IMR-90 (cell line): ENCODE results near the gene DOK3. TPM values are rescaled to one million over a fixed set of nuclear protein-coding genes. Genes with fewer than 3 reads are reported as not detected.

Experiments used
- ATAC-seq: fragments of 200-7000 bp; cut with Tn5 transposase; 2 replicates; pipeline ENCODE4 v1.9.1; 2020; ENCODE audit warnings: low read depth, mild to moderate bottlenecking, moderate library complexity
- BruUV-seq: library from RNA; stranded (reverse); fragments of 400-500 nt; replicated peaks from 2 replicates; lab custom pipeline; 2021; lab: Mats Ljungman, UMichigan
- CTCF ChIA-PET: fragments of 300-600 bp; formaldehyde crosslinking; extraction: SDS; loops from one replicate; lab custom pipeline; 2021; ENCODE audit warnings: antibody characterized with exemption; lab: Yijun Ruan, JAX
- POLR2A ChIA-PET: fragments of 300-600 bp; sonication (Branson Sonifier 250); formaldehyde crosslinking; loops from one replicate; lab custom pipeline; 2022; ENCODE audit warnings: antibody characterized with exemption; ENCODE audit not compliant: unreplicated experiment; lab: Charles Lee
- DNase-seq: peaks from one replicate; pipeline ENCODE4 v3.0.0; 2013
- H2AFZ ChIP-seq: replicated peaks from 2 replicates; pipeline ENCODE3; 2013; ENCODE audit warnings: low read length, mild to moderate bottlenecking; ENCODE audit not compliant: poor library complexity
- H2AK5ac ChIP-seq: 2 replicates; pipeline ENCODE4 v1.6.1; 2013; ENCODE audit warnings: low read depth, low read length, inconsistent platforms
- H2AK9ac ChIP-seq: replicated peaks from 2 replicates; pipeline ENCODE3; 2013; ENCODE audit warnings: mild to moderate bottlenecking, low read depth, low read length, moderate library complexity; ENCODE audit not compliant: poor library complexity
- H2BK120ac ChIP-seq: 2 replicates; pipeline ENCODE4 v1.6.1; 2013; ENCODE audit warnings: low read depth, low read length, inconsistent platforms
- H2BK15ac ChIP-seq: 3 replicates; pipeline ENCODE4 v1.6.1; 2013; ENCODE audit warnings: low read depth, low read length, inconsistent platforms
- H2BK20ac ChIP-seq: 2 replicates; pipeline ENCODE4 v1.6.1; 2013; ENCODE audit warnings: low read depth, mild to moderate bottlenecking, inconsistent platforms, low read length, moderate library complexity
- H2BK5ac ChIP-seq: 2 replicates; pipeline ENCODE4 v1.6.1; 2013; ENCODE audit warnings: mild to moderate bottlenecking, low read depth, low read length, inconsistent platforms; ENCODE audit not compliant: poor library complexity, severe bottlenecking
- H3K14ac ChIP-seq: replicated peaks from 2 replicates; pipeline ENCODE4 v1.6.1; 2013; ENCODE audit warnings: low read depth, low read length, inconsistent platforms
- H3K18ac ChIP-seq: 2 replicates; pipeline ENCODE4 v1.6.1; 2013; ENCODE audit warnings: low read depth, low read length, control low read depth
- H3K23ac ChIP-seq: 2 replicates; pipeline ENCODE4 v1.6.1; 2013; ENCODE audit warnings: low read depth, low read length, inconsistent platforms
- H3K27ac ChIP-seq: 2 replicates; pipeline ENCODE4 v1.5.1; 2013; ENCODE audit warnings: mild to moderate bottlenecking, control low read depth, low read length; ENCODE audit not compliant: insufficient read depth
- H3K27me3 ChIP-seq: 2 replicates; pipeline ENCODE4 v1.6.1; 2013; ENCODE audit warnings: low read length; ENCODE audit not compliant: control insufficient read depth, insufficient read depth
- H3K36me3 ChIP-seq: 2 replicates; pipeline ENCODE4 v1.6.1; 2013; ENCODE audit warnings: low read length, mixed read lengths; ENCODE audit not compliant: control insufficient read depth, insufficient read depth
- H3K4ac ChIP-seq: 2 replicates; pipeline ENCODE4 v1.6.1; 2013; ENCODE audit warnings: low read depth, low read length, inconsistent platforms
- H3K4me1 ChIP-seq: 2 replicates; pipeline ENCODE4 v1.6.1; 2013; ENCODE audit warnings: low read length, mixed read lengths; ENCODE audit not compliant: control insufficient read depth, insufficient read depth
- H3K4me2 ChIP-seq: 2 replicates; pipeline ENCODE4 v1.6.1; 2013; ENCODE audit warnings: low read depth, mild to moderate bottlenecking, control low read depth, low read length, moderate library complexity
- H3K4me3 ChIP-seq: 2 replicates; pipeline ENCODE4 v1.5.1; 2013; ENCODE audit warnings: low read depth, mild to moderate bottlenecking, control low read depth, low read length, moderate library complexity; ENCODE audit not compliant: insufficient read depth
- H3K56ac ChIP-seq: 2 replicates; pipeline ENCODE4 v1.6.1; 2013; ENCODE audit warnings: low read length, inconsistent platforms; ENCODE audit not compliant: insufficient read depth; ENCODE audit errors: extremely low read depth
- H3K79me1 ChIP-seq, 2 experiments: 2 replicates each; pipeline ENCODE4 v1.6.1; 2013; ENCODE audit warnings: low read length in 2 of 2, inconsistent platforms in 1 of 2, low read depth in 1 of 2
- H3K9ac ChIP-seq: 2 replicates; pipeline ENCODE4 v1.6.1; 2013; ENCODE audit warnings: low read depth, low read length, control low read depth
- H3K9me1 ChIP-seq: 2 replicates; pipeline ENCODE4 v1.6.1; 2013; ENCODE audit warnings: low read length, inconsistent platforms; ENCODE audit not compliant: insufficient read depth
- H3K9me3 ChIP-seq: 2 replicates; pipeline ENCODE4 v1.6.1; 2013; ENCODE audit warnings: low read length; ENCODE audit not compliant: control insufficient read depth, insufficient read depth
- H4K20me1 ChIP-seq: 2 replicates; pipeline ENCODE4 v1.6.1; 2013; ENCODE audit warnings: low read length, inconsistent platforms; ENCODE audit not compliant: insufficient read depth
- H4K5ac ChIP-seq: 2 replicates; pipeline ENCODE4 v1.6.1; 2013; ENCODE audit warnings: mild to moderate bottlenecking, low read depth, low read length, control low read depth
- H4K8ac ChIP-seq, 2 experiments: 2 replicates each; pipeline ENCODE4 v1.6.1; 2013; ENCODE audit warnings: low read depth in 2 of 2, low read length in 2 of 2, control low read depth in 1 of 2, inconsistent platforms in 1 of 2
- H4K91ac ChIP-seq: 2 replicates; pipeline ENCODE4 v1.6.1; 2013; ENCODE audit warnings: low read depth, low read length, inconsistent platforms; ENCODE audit not compliant: insufficient read depth
- SMC3 ChIP-seq: fragments of 150-350 bp; IDR thresholded peaks from 2 replicates; pipeline ENCODE4 v1.6.1; 2016; ENCODE audit warnings: low read depth, mild to moderate bottlenecking, antibody characterized with exemption, low read length, moderate library complexity
- WGBS, 2 experiments: methylation state at CpG; one replicate each; pipeline versions ENCODE4 v1.1.5 to v1.1.7; 2013; ENCODE audit warnings: missing lambda C conversion rate in 2 of 2; ENCODE audit not compliant: insufficient read length in 1 of 2; ENCODE audit errors: extremely low coverage in 2 of 2; 5-methylcytosine and 5-hydroxymethylcytosine counted together
- dilution Hi-C: fragments of 300-500 bp; cut with HindIII; formaldehyde crosslinking; loops from one replicate; pipeline ENCODE4 v1.14.3; 2018; ENCODE audit warnings: low sequenced_read_pairs; ENCODE audit not compliant: unreplicated experiment
- in situ Hi-C: fragments of 300-500 bp; cut with MboI; formaldehyde crosslinking; loops from 3 replicates; pipeline ENCODE4 v1.14.3; 2019; ENCODE audit warnings: low sequenced_read_pairs, inconsistent platforms, mixed read lengths
- intact Hi-C: fragments of 100-400 bp; cut with micrococcal nuclease; formaldehyde crosslinking; loops from 2 replicates; pipeline ENCODE4 v1.10.0; 2022
- polyA plus RNA-seq, 3 experiments: library from polyadenylated mRNA; depleted of rRNA; stranded (reverse); fragments of >200 nt; gene quantifications; 2 replicates each; pipeline ENCODE4 v1.2.3, GENCODE V29; 2012; ENCODE audit warnings: low replicate concordance in 1 of 3
- total RNA-seq: library from RNA; depleted of rRNA; stranded (reverse); fragments of >200 nt; gene quantifications from 2 replicates; pipeline ENCODE4 v1.2.3, GENCODE V29; 2012

The DOK3 gene
- total and polyA plus RNA-seq, 2 of the 4 experiments (the other 2 are of a cell fraction) = 0.54 to 3.9 TPM

- dilution Hi-C loops = no loop called here
- in situ Hi-C loops = no loop called here
Measured at GRCh38 chr5:177513500-177513899, 3.9 kb upstream of the DOK3 start.

More at GRCh38 chr5:177513500-177513899, 3.9 kb upstream of the DOK3 start:
- TF ChIP-seq SMC3 = no peak
- no peaks in the 10 kb centered on the region; the same call in 1 of the 2 replicates for H4K20me1 ChIP-seq
- H3K4me1 ChIP-seq = peaks cover 7% of the 10 kb centered on the region
- H3K9ac ChIP-seq = no peak overlapping the region
- DNase-seq (no peak), ATAC-seq (no peak)
- WGBS, 2 experiments = 96% methylated on average over 8 of the region's 15 CpGs; no CpG with 5 or more reads in 1 of the 2 experiments
- BruUV-seq = no TSS peak
- no peak overlapping the region for H3K18ac ChIP-seq
- POLR2A ChIA-PET = no interaction called here
- peaks cover 24 to 30% of the 10 kb centered on the region in 2 experiments; a peak in 3 of 4 replicates for H3K79me1 ChIP-seq
- H3K27me3 ChIP-seq = no peaks in the 10 kb centered on the region
- H3K14ac ChIP-seq = no peak overlapping the region
- no peak overlapping the region for H4K91ac ChIP-seq
- no peak overlapping the region for H2BK120ac ChIP-seq
- H2AK5ac ChIP-seq = no peak overlapping the region
- H3K9me1 ChIP-seq = no peaks in the 10 kb centered on the region
- H3K4ac ChIP-seq = no peak overlapping the region
- no peak overlapping the region for H3K4me2 ChIP-seq
- no peak overlapping the region for H3K56ac ChIP-seq
- no peak overlapping the region for H4K8ac ChIP-seq
- intact Hi-C loops = no loop called here
- no peak overlapping the region for H2BK5ac ChIP-seq
- H2BK15ac ChIP-seq = no peak overlapping the region
- no peaks in the 10 kb centered on the region for H3K9me3 ChIP-seq
- CTCF ChIA-PET = no interaction called here
- H2AK9ac ChIP-seq = no peak overlapping the region
- no peak overlapping the region for H2BK20ac ChIP-seq
- no peak overlapping the region for H2AFZ ChIP-seq
- H3K36me3 ChIP-seq = peaks cover 54% of the 10 kb centered on the region
- H3K23ac ChIP-seq = no peak overlapping the region
- H3K4me3 ChIP-seq = no peak overlapping the region
- no peak overlapping the region for H4K5ac ChIP-seq
- H3K27ac ChIP-seq = no peak overlapping the region
